ENCODE measurements around the gene TOMM40.

Gene TOMM40

DNA sequence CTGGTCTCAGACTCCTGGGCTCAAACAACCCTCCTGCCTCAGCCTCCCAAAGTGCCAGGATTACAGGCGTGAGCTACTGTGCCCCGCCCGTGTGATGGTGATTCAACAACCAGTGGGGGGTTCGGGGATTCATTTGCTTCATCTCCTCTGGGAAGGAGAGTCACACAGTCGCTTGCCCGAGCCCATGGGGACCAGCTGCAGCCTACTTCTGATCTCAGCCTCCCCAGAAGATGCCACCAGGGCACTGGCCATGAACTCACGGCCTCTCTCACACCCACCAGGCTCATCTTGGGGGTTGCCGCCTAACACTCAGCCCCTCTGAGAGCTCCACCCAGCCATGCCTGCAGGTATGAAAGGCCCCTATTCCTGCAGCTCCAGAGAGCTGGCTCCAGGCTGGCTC lies 6.8 kb downstream of the TOMM40 start:
- H3K4me3 ChIP-seq (ENCODE audit: low read length) = no peak overlapping the region
- TF ChIP-seq, protein P1, sequence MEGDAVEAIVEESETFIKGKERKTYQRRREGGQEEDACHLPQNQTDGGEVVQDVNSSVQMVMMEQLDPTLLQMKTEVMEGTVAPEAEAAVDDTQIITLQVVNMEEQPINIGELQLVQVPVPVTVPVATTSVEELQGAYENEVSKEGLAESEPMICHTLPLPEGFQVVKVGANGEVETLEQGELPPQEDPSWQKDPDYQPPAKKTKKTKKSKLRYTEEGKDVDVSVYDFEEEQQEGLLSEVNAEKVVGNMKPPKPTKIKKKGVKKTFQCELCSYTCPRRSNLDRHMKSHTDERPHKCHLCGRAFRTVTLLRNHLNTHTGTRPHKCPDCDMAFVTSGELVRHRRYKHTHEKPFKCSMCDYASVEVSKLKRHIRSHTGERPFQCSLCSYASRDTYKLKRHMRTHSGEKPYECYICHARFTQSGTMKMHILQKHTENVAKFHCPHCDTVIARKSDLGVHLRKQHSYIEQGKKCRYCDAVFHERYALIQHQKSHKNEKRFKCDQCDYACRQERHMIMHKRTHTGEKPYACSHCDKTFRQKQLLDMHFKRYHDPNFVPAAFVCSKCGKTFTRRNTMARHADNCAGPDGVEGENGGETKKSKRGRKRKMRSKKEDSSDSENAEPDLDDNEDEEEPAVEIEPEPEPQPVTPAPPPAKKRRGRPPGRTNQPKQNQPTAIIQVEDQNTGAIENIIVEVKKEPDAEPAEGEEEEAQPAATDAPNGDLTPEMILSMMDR (IDR thresholded peaks at IDR 0.05; ENCODE audit: insufficient read depth, low read depth, low read length, missing control alignments) = no peak

DNA sequence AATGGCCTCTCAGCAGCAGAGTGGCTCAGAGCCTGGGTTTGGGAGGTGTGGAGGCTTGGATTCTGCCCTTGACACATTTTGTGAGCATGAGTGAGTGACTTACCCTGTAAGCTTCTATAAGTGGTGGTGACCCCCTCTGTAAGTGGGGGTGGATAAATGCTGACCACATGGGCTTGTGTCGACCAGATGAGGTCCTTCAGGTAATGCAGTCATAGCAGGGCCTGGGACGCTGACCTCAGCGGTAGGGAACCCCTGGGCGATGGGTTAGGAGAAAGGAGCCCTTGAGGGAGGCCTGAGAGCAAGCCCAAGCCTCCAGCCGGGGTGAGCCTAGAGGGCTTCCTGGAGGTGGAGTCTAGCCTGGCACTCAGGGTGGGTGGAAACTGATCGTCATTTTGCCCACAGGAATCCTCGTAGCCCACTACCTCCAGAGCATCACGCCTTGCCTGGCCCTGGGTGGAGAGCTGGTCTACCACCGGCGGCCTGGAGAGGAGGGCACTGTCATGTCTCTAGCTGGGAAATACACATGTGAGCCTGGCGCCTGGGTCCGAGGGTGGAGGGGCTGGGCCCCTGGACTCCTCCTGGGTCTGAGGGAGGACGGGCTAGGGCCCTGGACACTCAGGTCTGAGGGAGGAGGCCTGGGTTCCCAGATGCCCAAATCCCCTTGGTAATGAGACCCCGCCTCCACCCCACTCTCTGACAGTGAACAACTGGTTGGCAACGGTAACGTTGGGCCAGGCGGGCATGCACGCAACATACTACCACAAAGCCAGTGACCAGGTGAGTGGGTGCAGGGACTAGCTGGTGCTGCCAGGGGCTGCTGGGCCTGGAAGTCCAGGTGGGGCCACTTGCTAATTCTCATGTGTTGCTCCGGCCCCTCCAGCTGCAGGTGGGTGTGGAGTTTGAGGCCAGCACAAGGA lies 9.5 kb downstream of the TOMM40 start:
- no peak for DNase-seq (ENCODE audit: low read depth)
- H3K4me3 ChIP-seq (ENCODE audit: low read length) = no peak overlapping the region
- TF ChIP-seq, protein P1 (IDR thresholded peaks at IDR 0.05; ENCODE audit: insufficient read depth, low read depth, low read length, missing control alignments) = no peak

More for the DNA sequence above, 6.8 kb downstream of the TOMM40 start:
- no peak for DNase-seq (ENCODE audit: low read depth)

DNA sequence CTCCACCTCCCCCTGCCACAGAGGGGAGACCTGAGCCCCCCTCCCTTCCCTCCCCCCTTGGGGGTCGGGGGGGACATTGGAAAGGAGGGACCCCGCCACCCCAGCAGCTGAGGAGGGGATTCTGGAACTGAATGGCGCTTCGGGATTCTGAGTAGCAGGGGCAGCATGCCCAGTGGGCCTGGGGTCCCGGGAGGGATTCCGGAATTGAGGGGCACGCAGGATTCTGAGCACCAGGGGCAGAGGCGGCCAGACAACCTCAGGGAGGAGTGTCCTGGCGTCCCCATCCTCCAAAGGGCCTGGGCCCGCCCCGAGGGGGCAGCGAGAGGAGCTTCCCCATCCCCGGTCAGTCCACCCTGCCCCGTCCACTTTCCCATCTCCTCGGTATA lies 12.2 kb downstream of the TOMM40 start:
- H3K4me3 ChIP-seq (ENCODE audit: low read length) = no peak overlapping the region
- no peak for DNase-seq (ENCODE audit: low read depth)
- TF ChIP-seq, protein P1 (IDR thresholded peaks at IDR 0.05; ENCODE audit: insufficient read depth, low read depth, low read length, missing control alignments) = no peak

DNA sequence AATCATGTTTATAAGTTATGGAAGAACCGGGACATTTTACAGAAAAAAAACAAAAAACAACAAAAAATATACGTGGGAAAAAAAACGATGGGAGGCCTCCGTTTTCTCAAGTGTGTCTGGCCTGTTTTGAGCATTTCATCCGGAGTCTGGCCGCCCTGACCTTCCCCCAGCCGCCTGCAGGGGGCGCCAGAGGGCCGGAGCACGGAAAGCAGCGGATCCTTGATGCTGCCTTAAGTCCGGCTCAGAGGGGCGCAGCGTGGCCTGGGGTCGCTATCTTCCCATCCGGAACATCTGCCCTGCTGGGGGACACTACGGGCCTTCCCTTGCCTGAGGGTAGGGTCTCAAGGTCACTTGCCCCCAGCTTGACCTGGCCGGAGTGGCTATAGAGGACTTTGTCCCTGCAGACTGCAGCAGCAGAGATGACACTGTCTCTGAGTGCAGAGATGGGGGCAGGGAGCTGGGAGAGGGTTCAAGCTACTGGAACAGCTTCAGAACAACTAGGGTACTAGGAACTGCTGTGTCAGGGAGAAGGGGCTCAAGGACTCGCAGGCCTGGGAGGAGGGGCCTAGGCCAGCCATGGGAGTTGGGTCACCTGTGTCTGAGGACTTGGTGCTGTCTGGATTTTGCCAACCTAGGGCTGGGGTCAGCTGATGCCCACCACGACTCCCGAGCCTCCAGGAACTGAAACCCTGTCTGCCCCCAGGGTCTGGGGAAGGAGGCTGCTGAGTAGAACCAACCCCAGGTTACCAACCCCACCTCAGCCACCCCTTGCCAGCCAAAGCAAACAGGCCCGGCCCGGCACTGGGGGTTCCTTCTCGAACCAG lies 12.8 kb downstream of the TOMM40 start:
- no peak overlapping the region for H3K4me3 ChIP-seq (ENCODE audit: low read length)
- DNase-seq (ENCODE audit: low read depth) = peak; percentile 57
- TF ChIP-seq, protein P1 (IDR thresholded peaks at IDR 0.05; ENCODE audit: insufficient read depth, low read depth, low read length, missing control alignments) = peak; percentile 92

DNA sequence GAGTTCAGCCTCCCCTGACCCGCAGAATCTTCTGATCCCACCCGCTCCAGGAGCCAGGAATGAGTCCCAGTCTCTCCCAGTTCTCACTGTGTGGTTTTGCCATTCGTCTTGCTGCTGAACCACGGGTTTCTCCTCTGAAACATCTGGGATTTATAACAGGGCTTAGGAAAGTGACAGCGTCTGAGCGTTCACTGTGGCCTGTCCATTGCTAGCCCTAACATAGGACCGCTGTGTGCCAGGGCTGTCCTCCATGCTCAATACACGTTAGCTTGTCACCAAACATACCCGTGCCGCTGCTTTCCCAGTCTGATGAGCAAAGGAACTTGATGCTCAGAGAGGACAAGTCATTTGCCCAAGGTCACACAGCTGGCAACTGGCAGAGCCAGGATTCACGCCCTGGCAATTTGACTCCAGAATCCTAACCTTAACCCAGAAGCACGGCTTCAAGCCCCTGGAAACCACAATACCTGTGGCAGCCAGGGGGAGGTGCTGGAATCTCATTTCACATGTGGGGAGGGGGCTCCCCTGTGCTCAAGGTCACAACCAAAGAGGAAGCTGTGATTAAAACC lies 13.5 kb downstream of the TOMM40 start:
- TF ChIP-seq, protein P1 (IDR thresholded peaks at IDR 0.05; ENCODE audit: insufficient read depth, low read depth, low read length, missing control alignments) = peak; percentile 21
- no peak for DNase-seq (ENCODE audit: low read depth)
- H3K4me3 ChIP-seq (ENCODE audit: low read length) = no peak overlapping the region

DNA sequence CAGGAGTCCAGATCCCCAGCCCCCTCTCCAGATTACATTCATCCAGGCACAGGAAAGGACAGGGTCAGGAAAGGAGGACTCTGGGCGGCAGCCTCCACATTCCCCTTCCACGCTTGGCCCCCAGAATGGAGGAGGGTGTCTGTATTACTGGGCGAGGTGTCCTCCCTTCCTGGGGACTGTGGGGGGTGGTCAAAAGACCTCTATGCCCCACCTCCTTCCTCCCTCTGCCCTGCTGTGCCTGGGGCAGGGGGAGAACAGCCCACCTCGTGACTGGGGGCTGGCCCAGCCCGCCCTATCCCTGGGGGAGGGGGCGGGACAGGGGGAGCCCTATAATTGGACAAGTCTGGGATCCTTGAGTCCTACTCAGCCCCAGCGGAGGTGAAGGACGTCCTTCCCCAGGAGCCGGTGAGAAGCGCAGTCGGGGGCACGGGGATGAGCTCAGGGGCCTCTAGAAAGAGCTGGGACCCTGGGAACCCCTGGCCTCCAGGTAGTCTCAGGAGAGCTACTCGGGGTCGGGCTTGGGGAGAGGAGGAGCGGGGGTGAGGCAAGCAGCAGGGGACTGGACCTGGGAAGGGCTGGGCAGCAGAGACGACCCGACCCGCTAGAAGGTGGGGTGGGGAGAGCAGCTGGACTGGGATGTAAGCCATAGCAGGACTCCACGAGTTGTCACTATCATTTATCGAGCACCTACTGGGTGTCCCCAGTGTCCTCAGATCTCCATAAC lies 14.5 kb downstream of the TOMM40 start, which contains the start of gene APOE:
Gene APOE (plus strand): TSS at position 360 of the 724 bp plus-strand sequence. CDS start 829 bp downstream, outside the sequence.
- TF ChIP-seq, protein P1 (IDR thresholded peaks at IDR 0.05; ENCODE audit: insufficient read depth, low read depth, low read length, missing control alignments) = no peak
- peak within 1 kb of the TSS; percentile 34 for H3K4me3 ChIP-seq (ENCODE audit: low read length)
- no peak for DNase-seq (ENCODE audit: low read depth)

All from epithelial cell of esophagus (primary cell).